ENCODE results near the gene CDKN2B. TPM values are rescaled to one million over a fixed set of nuclear protein-coding genes. Genes with fewer than 3 reads are reported as not detected.

CDKN2B gene
- total RNA-seq, 4 donors from 2014 or later = 36.8 to 430 (median 265) TPM

DNA sequence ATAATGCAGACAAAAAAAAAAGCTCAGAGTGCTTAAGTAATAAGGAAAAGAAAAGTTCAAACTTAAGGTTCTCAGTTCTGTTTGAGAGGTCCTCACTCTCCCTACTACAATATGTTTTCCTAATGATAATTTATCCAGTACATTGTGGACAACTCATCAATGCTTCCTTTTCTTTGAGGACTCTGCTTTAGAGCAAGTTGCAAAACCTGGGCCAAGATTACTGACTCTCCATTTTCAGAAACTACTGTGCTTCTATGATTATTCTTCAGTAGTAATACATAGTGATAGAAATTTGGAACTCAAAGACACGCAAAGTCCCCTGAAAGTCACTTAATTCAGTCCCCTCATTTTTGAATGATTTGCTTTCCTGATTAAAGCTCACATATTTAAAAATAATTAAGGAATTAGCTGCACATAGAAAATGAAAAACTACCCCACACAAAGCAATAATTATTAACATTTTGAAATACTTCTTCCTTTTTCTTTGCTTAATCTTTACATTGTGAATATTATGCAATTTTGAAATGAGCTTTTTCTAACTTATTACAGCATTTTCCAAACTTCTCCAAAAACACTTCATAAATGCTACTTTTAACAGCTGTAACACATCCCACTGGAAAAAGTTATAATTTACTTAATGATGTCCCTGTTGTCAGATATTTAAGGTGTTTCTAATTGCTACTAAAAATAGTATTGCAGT is 26.1 kb downstream of the CDKN2B start:
- WGBS, 2 donors (ENCODE audit: low coverage in 1 of 2) = 56 to 79% methylated on average over 1 of the region's 1 CpG
- no peak for DNase-seq
- intact Hi-C loops (cut with DNase I; ENCODE audit: low total_unique reads) (no loop called here), in situ Hi-C loops (cut with MboI; ENCODE audit: low pct_ligation_motif_present in 1 of 4, low pct_unique_long_range_greater_than_20kb in 1 of 4, low sequenced_read_pairs in 3 of 4) (loop anchor here in 2 of 4 donors (25.0 kb wide), 1 partner anchor 254 kb away; no protein-coding TSS in a partner anchor)
- no peaks in the 10 kb centered on the region for H3K36me3 ChIP-seq
- H3K9me3 ChIP-seq = no peaks in the 10 kb centered on the region
- H3K4me3 ChIP-seq = no peak overlapping the region
- H3K27ac ChIP-seq = no peak overlapping the region
- TF ChIP-seq POLR2A (IDR thresholded peaks at IDR 0.05) (no peak), EP300 (IDR thresholded peaks at IDR 0.05; ENCODE audit: low read depth) (no peak), POLR2AphosphoS5 (IDR thresholded peaks at IDR 0.05) (no peak)
- TF ChIP-seq, protein P1, sequence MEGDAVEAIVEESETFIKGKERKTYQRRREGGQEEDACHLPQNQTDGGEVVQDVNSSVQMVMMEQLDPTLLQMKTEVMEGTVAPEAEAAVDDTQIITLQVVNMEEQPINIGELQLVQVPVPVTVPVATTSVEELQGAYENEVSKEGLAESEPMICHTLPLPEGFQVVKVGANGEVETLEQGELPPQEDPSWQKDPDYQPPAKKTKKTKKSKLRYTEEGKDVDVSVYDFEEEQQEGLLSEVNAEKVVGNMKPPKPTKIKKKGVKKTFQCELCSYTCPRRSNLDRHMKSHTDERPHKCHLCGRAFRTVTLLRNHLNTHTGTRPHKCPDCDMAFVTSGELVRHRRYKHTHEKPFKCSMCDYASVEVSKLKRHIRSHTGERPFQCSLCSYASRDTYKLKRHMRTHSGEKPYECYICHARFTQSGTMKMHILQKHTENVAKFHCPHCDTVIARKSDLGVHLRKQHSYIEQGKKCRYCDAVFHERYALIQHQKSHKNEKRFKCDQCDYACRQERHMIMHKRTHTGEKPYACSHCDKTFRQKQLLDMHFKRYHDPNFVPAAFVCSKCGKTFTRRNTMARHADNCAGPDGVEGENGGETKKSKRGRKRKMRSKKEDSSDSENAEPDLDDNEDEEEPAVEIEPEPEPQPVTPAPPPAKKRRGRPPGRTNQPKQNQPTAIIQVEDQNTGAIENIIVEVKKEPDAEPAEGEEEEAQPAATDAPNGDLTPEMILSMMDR (IDR thresholded peaks at IDR 0.05) = no peak
- H3K27me3 ChIP-seq = peaks cover 95% of the 10 kb centered on the region
- no peaks in the 10 kb centered on the region for H3K4me1 ChIP-seq

- intact Hi-C loops (cut with DNase I; ENCODE audit: low total_unique reads) (no loop called here), in situ Hi-C loops (cut with MboI; ENCODE audit: low pct_ligation_motif_present in 1 of 4, low pct_unique_long_range_greater_than_20kb in 1 of 4, low sequenced_read_pairs in 3 of 4) (loop anchor here in 2 of 4 donors (25.0 kb wide), 1 partner anchor 255 kb away; no protein-coding TSS in a partner anchor)
- WGBS, 2 donors (ENCODE audit: low coverage in 1 of 2) = 62 to 65% methylated on average over 1 of the region's 1 CpG
- DNase-seq = no peak
- Histone ChIP-seq H3K9me3 (no peaks in the 10 kb centered on the region), H3K27ac (no peak overlapping the region), H3K36me3 (no peaks in the 10 kb centered on the region), H3K27me3 (peaks cover 95% of the 10 kb centered on the region), H3K4me3 (no peak overlapping the region), H3K4me1 (no peaks in the 10 kb centered on the region)
- no peak for TF ChIP-seq EP300 (IDR thresholded peaks at IDR 0.05; ENCODE audit: low read depth)
- TF ChIP-seq, protein P1 (IDR thresholded peaks at IDR 0.05) = no peak
- TF ChIP-seq POLR2A (IDR thresholded peaks at IDR 0.05) = no peak
- TF ChIP-seq POLR2AphosphoS5 (IDR thresholded peaks at IDR 0.05) = no peak
Measured at GRCh38 chr9:21982391-21982790, 26.7 kb downstream of the CDKN2B start.

- 29 to 45% methylated on average over 14 to 19 of the region's 19 CpGs for WGBS, 2 donors (ENCODE audit: low coverage in 1 of 2)
- no peak overlapping the region for H3K4me3 ChIP-seq
- DNase-seq = no peak
- in situ Hi-C loops (cut with MboI; ENCODE audit: low pct_ligation_motif_present in 1 of 4, low pct_unique_long_range_greater_than_20kb in 1 of 4, low sequenced_read_pairs in 3 of 4) = loop anchor here in 2 of 4 donors (25.0 kb wide), 1 partner anchor 261 kb away; no protein-coding TSS in a partner anchor
- H3K9me3 ChIP-seq = no peaks in the 10 kb centered on the region
- H3K27ac ChIP-seq = no peak overlapping the region
- intact Hi-C loops (cut with DNase I; ENCODE audit: low total_unique reads) = no loop called here
- TF ChIP-seq, protein P1 (IDR thresholded peaks at IDR 0.05) = no peak
- no peak for TF ChIP-seq POLR2AphosphoS5 (IDR thresholded peaks at IDR 0.05)
- no peak for TF ChIP-seq EP300 (IDR thresholded peaks at IDR 0.05; ENCODE audit: low read depth)
- TF ChIP-seq POLR2A (IDR thresholded peaks at IDR 0.05) = no peak
- H3K4me1 ChIP-seq = peaks cover 0 to 18% (median 16%) of the 10 kb centered on the region in 4 donors
- H3K27me3 ChIP-seq = peaks cover 97% of the 10 kb centered on the region
- no peaks in the 10 kb centered on the region for H3K36me3 ChIP-seq
Measured at GRCh38 chr9:21976334-21976875, 32.7 kb downstream of the CDKN2B start.

GRCh38 chr9:21974722-21975409 is 34.2 kb downstream of the CDKN2B start:
- intact Hi-C loops (cut with DNase I; ENCODE audit: low total_unique reads) = no loop called here
- H3K36me3 ChIP-seq = no peaks in the 10 kb centered on the region
- peak overlapping the region; percentile 14 to 45 (median 24) for H3K4me3 ChIP-seq
- peaks cover 100% of the 10 kb centered on the region for H3K27me3 ChIP-seq
- H3K27ac ChIP-seq = no peak overlapping the region
- 0 to 7% methylated on average over 11 to 39 of the region's 51 CpGs for WGBS, 2 donors (ENCODE audit: low coverage in 1 of 2)
- no peaks in the 10 kb centered on the region for H3K9me3 ChIP-seq
- DNase-seq = no peak
- in situ Hi-C loops (cut with MboI; ENCODE audit: low pct_ligation_motif_present in 1 of 4, low pct_unique_long_range_greater_than_20kb in 1 of 4, low sequenced_read_pairs in 3 of 4) = loop anchor here in 2 of 4 donors (25.0 kb wide), 1 partner anchor 262 kb away; no protein-coding TSS in a partner anchor
- peaks cover 0 to 26% (median 16%) of the 10 kb centered on the region in 4 donors for H3K4me1 ChIP-seq
- no peak for TF ChIP-seq POLR2A (IDR thresholded peaks at IDR 0.05)
- TF ChIP-seq POLR2AphosphoS5 (IDR thresholded peaks at IDR 0.05) = no peak
- TF ChIP-seq, protein P1 (IDR thresholded peaks at IDR 0.05) = no peak
- no peak for TF ChIP-seq EP300 (IDR thresholded peaks at IDR 0.05; ENCODE audit: low read depth)

Data from transverse colon (tissue), 4 donors.